Measurements from ENCODE around the gene ATP2A2.
A peak's percentile ranks its signal among the peaks of the same experiment; 100 is the strongest.

Gene ATP2A2

DNA sequence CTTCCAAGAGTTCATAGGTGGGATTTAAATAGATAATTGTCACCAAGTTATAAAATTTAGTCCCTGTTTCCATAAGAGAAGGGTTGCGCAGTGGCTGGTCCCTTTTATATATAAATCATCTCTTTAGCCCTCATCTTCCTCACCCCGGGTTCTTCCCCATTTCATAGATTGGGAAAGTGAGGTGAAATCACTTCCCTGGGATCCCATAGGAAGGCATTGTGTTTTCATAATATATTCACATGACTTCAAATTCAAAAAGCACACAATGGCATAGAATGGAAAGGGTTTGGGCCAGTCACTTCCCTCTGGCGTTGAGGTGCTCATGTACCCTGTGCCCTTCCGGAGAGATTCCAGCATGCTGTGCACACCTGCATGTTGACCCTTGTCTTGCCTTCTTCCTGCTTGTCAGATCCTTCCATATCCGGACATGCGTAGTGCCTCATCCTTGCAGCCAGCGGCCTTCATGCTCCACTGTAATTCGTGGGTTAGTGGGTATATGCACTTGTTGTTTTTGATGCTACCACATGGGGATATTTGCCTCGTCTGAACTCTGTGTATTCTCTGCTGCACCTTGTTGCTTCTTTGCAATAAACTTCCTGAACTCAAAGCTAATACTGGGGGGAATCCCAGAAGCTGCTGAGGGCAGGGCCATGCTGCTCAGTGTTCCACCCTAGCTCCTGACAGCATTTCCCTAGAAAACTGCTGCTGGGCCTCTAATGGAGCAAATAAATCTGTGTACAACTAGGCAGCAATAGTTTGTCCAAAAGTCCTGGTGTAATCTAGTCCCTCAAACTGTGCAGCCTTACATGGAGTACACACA lies 62.9 kb downstream of the ATP2A2 start:
- H3K27ac ChIP-seq, result peak overlapping the region; percentile 97
- TF ChIP-seq, protein P1, sequence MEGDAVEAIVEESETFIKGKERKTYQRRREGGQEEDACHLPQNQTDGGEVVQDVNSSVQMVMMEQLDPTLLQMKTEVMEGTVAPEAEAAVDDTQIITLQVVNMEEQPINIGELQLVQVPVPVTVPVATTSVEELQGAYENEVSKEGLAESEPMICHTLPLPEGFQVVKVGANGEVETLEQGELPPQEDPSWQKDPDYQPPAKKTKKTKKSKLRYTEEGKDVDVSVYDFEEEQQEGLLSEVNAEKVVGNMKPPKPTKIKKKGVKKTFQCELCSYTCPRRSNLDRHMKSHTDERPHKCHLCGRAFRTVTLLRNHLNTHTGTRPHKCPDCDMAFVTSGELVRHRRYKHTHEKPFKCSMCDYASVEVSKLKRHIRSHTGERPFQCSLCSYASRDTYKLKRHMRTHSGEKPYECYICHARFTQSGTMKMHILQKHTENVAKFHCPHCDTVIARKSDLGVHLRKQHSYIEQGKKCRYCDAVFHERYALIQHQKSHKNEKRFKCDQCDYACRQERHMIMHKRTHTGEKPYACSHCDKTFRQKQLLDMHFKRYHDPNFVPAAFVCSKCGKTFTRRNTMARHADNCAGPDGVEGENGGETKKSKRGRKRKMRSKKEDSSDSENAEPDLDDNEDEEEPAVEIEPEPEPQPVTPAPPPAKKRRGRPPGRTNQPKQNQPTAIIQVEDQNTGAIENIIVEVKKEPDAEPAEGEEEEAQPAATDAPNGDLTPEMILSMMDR (conservative IDR thresholded peaks at IDR 0.05), result no peak

DNA sequence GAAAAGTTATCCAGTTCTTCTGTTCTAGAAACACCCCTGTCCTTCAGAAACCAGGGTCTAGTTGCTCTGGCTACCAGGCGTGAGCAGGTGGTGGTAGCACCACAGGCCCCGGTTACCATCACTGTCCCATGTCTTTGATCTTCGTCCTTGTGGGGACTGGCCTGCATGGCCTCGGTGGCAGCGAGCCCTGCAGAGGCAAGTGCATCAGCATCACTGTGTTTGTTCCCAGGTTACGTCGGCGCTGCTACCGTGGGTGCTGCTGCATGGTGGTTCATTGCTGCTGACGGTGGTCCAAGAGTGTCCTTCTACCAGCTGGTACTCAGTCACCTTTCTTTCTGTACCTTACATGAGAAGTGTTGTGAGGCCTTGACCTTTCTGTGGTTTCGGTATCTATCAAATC lies 63.6 kb downstream of the ATP2A2 start:
- TF ChIP-seq, protein P1 (conservative IDR thresholded peaks at IDR 0.05), result no peak
- peak overlapping the region; percentile 97 for H3K27ac ChIP-seq

DNA sequence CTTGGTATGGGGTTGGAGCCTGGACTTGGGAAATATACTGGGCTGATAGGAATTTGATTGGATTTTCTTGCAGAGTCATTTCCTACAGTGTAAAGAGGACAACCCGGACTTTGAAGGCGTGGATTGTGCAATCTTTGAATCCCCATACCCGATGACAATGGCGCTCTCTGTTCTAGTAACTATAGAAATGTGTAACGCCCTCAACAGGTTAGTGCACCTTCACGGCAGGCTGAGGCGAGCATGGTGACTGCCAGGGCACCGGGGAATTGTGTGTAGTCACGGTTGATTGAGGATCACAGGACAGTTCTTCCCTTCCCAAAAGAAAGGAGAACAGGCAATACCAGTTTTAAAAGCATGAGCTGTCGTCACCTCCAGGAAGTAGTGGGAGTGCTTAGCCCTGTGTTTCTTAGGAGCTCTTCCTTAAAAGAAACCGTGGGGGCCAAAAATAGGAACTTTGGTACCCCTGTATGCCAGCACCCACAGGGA lies 64.2 kb downstream of the ATP2A2 start:
- TF ChIP-seq, protein P1 (conservative IDR thresholded peaks at IDR 0.05), result no peak

DNA sequence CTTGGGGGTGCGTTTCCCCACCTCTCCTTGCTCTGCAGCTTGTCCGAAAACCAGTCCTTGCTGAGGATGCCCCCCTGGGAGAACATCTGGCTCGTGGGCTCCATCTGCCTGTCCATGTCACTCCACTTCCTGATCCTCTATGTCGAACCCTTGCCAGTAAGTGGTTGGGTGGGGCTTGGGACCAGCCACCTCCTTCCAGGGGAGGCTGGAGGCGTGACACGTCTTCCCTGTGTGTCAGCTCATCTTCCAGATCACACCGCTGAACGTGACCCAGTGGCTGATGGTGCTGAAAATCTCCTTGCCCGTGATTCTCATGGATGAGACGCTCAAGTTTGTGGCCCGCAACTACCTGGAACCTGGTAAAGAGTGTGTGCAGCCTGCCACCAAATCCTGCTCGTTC lies 64.9 kb downstream of the ATP2A2 start:
- H3K27ac ChIP-seq, result peak overlapping the region; percentile 97

More for the DNA sequence above, 64.2 kb downstream of the ATP2A2 start:
- peak overlapping the region; percentile 97 for H3K27ac ChIP-seq

DNA sequence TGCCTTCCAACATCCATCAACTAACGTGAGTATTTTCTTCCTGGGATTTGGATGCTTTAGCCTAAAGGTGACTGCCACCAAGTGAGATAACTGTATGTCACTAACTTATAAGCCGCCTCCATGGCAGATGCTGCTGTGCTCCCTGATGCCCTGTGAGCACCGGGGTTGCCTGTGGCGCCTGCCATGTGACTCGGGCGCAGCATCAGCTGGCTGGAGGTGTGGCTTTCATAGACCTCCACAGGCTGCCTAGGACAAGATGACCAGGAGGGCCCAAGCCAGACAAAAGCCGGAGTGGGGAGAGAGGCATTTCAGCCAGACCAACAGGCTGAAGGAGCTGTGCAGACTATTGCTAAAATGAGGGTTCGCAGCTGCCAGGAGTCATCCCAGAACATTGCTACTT lies 66.7 kb downstream of the ATP2A2 start:
- H3K27ac ChIP-seq, result peak overlapping the region; percentile 97
- TF ChIP-seq, protein P1 (conservative IDR thresholded peaks at IDR 0.05), result no peak

More for the DNA sequence above, 64.9 kb downstream of the ATP2A2 start:
- TF ChIP-seq, protein P1 (conservative IDR thresholded peaks at IDR 0.05), result no peak

DNA sequence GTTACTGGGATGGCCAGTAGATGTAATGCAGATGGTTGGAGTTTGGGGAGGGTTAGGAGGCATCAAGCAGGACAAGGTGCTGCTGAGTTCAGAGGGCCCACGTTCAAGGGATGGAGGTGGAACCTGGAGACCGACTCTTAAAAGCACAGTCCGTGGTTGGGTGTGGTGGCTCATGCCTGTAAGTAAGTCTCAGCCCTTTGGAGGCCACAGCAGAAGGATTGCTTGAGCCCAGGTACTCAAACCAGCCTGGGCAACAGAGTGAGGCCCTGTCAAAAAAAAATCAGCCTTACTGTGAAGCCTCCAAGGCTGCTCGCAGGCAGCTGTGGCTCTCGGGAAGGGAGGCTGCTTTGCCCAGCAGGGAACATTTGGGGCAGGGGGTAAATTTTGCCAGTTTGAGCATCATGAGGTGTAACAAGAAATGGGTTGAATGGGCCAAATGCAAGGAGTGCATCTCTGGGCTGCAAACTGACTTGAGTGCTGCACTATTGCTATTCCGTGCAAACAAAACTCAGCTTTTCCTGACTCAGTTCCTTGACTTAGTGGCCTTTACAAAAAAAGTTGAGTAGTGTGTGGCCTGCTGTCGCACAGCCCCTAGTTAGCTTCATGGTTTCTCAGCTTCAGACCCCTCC lies 67.5 kb downstream of the ATP2A2 start:
- H3K27ac ChIP-seq, result peak overlapping the region; percentile 10; the same call in 1 of the 2 replicates
- TF ChIP-seq, protein P1 (conservative IDR thresholded peaks at IDR 0.05), result no peak

DNA sequence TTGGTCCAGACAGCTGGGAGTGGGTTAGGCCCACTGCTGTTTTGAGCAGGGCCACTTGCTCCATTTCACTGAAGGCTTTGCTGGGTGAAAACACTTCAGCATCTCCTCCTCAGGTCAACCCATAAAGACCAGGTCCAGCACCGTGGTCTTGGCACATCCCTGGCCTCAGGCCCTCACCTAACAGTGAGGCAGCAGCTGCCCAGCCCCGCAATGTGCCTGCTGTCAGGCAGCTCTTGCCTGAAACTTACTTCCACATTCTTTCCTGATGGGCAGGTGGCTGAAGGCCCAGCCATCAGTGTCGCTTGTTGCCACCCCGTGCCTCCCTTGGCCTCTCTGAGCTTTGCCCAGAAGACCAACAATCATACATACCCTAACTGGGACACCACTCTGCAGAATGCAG lies 68.0 kb downstream of the ATP2A2 start:
- H3K27ac ChIP-seq, result peak overlapping the region; percentile 10; the same call in 1 of the 2 replicates
- TF ChIP-seq, protein P1 (conservative IDR thresholded peaks at IDR 0.05), result no peak
